Activated CD8-positive, alpha-beta memory T cell treated with anti-CD3 and anti-CD28 coated beads for 4 hours (primary cell): ENCODE data around the gene OR6P1.

Source experiments
- DNase-seq, 2 donors: peaks; one replicate each; pipeline ENCODE4 v3.0.0-alpha.2; 2020; ENCODE audit warnings: low read depth in 2 of 2

The OR6P1 gene

DNA sequence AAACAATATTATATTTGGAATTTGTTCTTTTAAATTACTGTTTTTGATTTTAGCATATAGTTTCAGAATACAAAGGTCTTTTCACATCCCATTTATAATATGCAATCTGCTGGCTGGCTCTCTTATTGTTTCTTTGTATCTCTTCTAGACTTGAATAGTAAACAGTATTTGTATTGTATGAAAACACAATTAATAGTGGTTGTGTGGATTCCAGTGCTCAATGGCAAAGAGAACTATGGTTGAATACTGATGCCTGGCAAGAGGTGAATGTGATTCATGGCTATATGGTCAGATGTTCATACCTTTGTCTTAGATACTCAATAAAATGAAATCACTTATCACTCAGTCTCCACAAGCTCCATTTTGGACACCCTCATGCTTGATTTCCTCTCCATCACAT lies 53.4 kb downstream of the OR6P1 start:
- no peak for DNase-seq
